T-helper 17 cell (primary cell): ENCODE measurements around the gene PYGO2. TPM values are rescaled to one million over a fixed set of nuclear protein-coding genes. Genes with fewer than 3 reads are reported as not detected.
A peak's percentile ranks its signal among the peaks of the same experiment; 100 is the strongest.

ENCODE experiments used
- ATAC-seq: fragments of 150-1000 bp; cut with Tn5 transposase; 2 replicates; pipeline ENCODE4 v1.10.0; 2021; ENCODE audit warnings: mild to moderate bottlenecking, moderate library complexity
- DNase-seq, 3 donors: peaks; one replicate each; pipeline versions ENCODE4 v3.0.0 to v3.0.0-alpha.2; 2020 to 2021
- H3K9me3 ChIP-seq: one replicate; pipeline ENCODE4 v1.7.0; 2013; ENCODE audit warnings: low read length, mild to moderate bottlenecking; ENCODE audit not compliant: control insufficient read depth, poor library complexity, severe bottlenecking
- H3K27ac Mint-ChIP-seq: one replicate; pipeline ENCODE4 v1.8.0; 2022; ENCODE audit warnings: mild to moderate bottlenecking, moderate library complexity, mixed read lengths
- H3K27me3 Mint-ChIP-seq: one replicate; pipeline ENCODE4 v1.8.0; 2022; ENCODE audit warnings: mixed read lengths
- H3K36me3 Mint-ChIP-seq: one replicate; pipeline ENCODE4 v1.8.0; 2022; ENCODE audit warnings: low read depth, mixed read lengths
- H3K4me1 Mint-ChIP-seq: one replicate; pipeline ENCODE4 v1.8.0; 2022; ENCODE audit warnings: mild to moderate bottlenecking, mixed read lengths
- H3K4me3 Mint-ChIP-seq: one replicate; pipeline ENCODE4 v1.8.0; 2022; ENCODE audit warnings: mild to moderate bottlenecking, moderate library complexity, mixed read lengths
- total RNA-seq, 4 donors: library from RNA in 2 of 4; stranded (reverse) in 2 of 4; gene quantifications; one replicate each; pipeline ENCODE4 v1.2.3 and lab custom pipeline; 2022 to 2026

Gene PYGO2
- total RNA-seq, 2 donors from 2014 or later = 34.7 to 45.1 TPM

- no peaks in the 10 kb centered on the region for H3K9me3 ChIP-seq
- Mint-ChIP-seq H3K4me1 (peaks cover 58% of the 10 kb centered on the region), H3K4me3 (peak within 1 kb of the TSS; percentile 99), H3K27ac (peak within 1 kb of the TSS; percentile 100), H3K36me3 (peaks cover 2% of the 10 kb centered on the region), H3K27me3 (no peaks in the 10 kb centered on the region)
- DNase-seq (peak; percentile 87 to 89 (median 89)), ATAC-seq (peak; percentile 80)
These were observed 25.0 kb downstream of the PYGO2 start, which contains the start of gene PMVK for GRCh38 chr1:154936555-154937084. TSS of gene PMVK (minus strand) at chr1:154936719. CDS start at chr1:154936685, 34 bp downstream.

- DNase-seq = no peak
- H3K4me1 Mint-ChIP-seq = peaks cover 51% of the 10 kb centered on the region
- H3K9me3 ChIP-seq = no peaks in the 10 kb centered on the region
- peaks cover 2% of the 10 kb centered on the region for H3K36me3 Mint-ChIP-seq
- peak; percentile 0 for ATAC-seq
- H3K27ac Mint-ChIP-seq = peak overlapping the region; percentile 100
- H3K27me3 Mint-ChIP-seq = no peaks in the 10 kb centered on the region
- peak overlapping the region; percentile 99 for H3K4me3 Mint-ChIP-seq
These were observed 25.6 kb downstream of the PYGO2 start for GRCh38 chr1:154935749-154936554.

- Mint-ChIP-seq H3K4me3 (peak overlapping the region; percentile 31), H3K4me1 (peaks cover 41% of the 10 kb centered on the region), H3K36me3 (peaks cover 2% of the 10 kb centered on the region), H3K27me3 (no peaks in the 10 kb centered on the region), H3K27ac (peak overlapping the region; percentile 100)
- ATAC-seq (no peak), DNase-seq (no peak)
- no peaks in the 10 kb centered on the region for H3K9me3 ChIP-seq
These were observed 27.1 kb downstream of the PYGO2 start for GRCh38 chr1:154934358-154934948.

- no peaks in the 10 kb centered on the region for H3K9me3 ChIP-seq
- Mint-ChIP-seq H3K27me3 (no peaks in the 10 kb centered on the region), H3K4me1 (peaks cover 27% of the 10 kb centered on the region), H3K4me3 (no peak overlapping the region), H3K27ac (peak overlapping the region; percentile 72), H3K36me3 (peaks cover 9% of the 10 kb centered on the region)
- no peak for ATAC-seq
- no peak for DNase-seq
These were observed 29.6 kb downstream of the PYGO2 start for GRCh38 chr1:154931940-154932487.

- DNase-seq (no peak), ATAC-seq (no peak)
- Mint-ChIP-seq H3K4me1 (peaks cover 27% of the 10 kb centered on the region), H3K27ac (peak overlapping the region; percentile 88), H3K4me3 (no peak overlapping the region), H3K36me3 (peaks cover 7% of the 10 kb centered on the region), H3K27me3 (no peaks in the 10 kb centered on the region)
- H3K9me3 ChIP-seq = no peaks in the 10 kb centered on the region
These were observed 35.4 kb downstream of the PYGO2 start for GRCh38 chr1:154926201-154926600.

- Mint-ChIP-seq H3K4me1 (peaks cover 27% of the 10 kb centered on the region), H3K4me3 (no peak overlapping the region), H3K36me3 (peaks cover 7% of the 10 kb centered on the region)
These were observed 36.0 kb downstream of the PYGO2 start for GRCh38 chr1:154925335-154926170.

GRCh38 chr1:154923695-154924094 is 37.9 kb downstream of the PYGO2 start:
- no peak for ATAC-seq
- Mint-ChIP-seq H3K27me3 (no peaks in the 10 kb centered on the region), H3K27ac (no peak overlapping the region), H3K36me3 (peaks cover 7% of the 10 kb centered on the region), H3K4me1 (peaks cover 27% of the 10 kb centered on the region), H3K4me3 (no peak overlapping the region)
- no peaks in the 10 kb centered on the region for H3K9me3 ChIP-seq
- DNase-seq = no peak

More at GRCh38 chr1:154925335-154926170, 36.0 kb downstream of the PYGO2 start:
- no peaks in the 10 kb centered on the region for H3K9me3 ChIP-seq
- ATAC-seq (peak; percentile 57), DNase-seq (no peak)
- H3K27me3 Mint-ChIP-seq = no peaks in the 10 kb centered on the region
- peak overlapping the region; percentile 88 for H3K27ac Mint-ChIP-seq

GRCh38 chr1:154913273-154913672 is 48.3 kb downstream of the PYGO2 start:
- Mint-ChIP-seq H3K27me3 (no peaks in the 10 kb centered on the region), H3K27ac (no peak overlapping the region), H3K4me1 (peaks cover 4% of the 10 kb centered on the region), H3K4me3 (no peak overlapping the region), H3K36me3 (peaks cover 5% of the 10 kb centered on the region)
- DNase-seq = no peak
- H3K9me3 ChIP-seq = no peaks in the 10 kb centered on the region
- no peak for ATAC-seq

GRCh38 chr1:154912755-154913154 is 48.8 kb downstream of the PYGO2 start:
- Mint-ChIP-seq H3K4me3 (no peak overlapping the region), H3K36me3 (peaks cover 5% of the 10 kb centered on the region), H3K4me1 (peaks cover 4% of the 10 kb centered on the region), H3K27ac (no peak overlapping the region), H3K27me3 (no peaks in the 10 kb centered on the region)
- DNase-seq (no peak), ATAC-seq (no peak)
- H3K9me3 ChIP-seq = no peaks in the 10 kb centered on the region

GRCh38 chr1:154911691-154912550 is 49.7 kb downstream of the PYGO2 start:
- Mint-ChIP-seq H3K4me3 (peak overlapping the region; percentile 15), H3K36me3 (peaks cover 5% of the 10 kb centered on the region), H3K27me3 (no peaks in the 10 kb centered on the region), H3K27ac (peak overlapping the region; percentile 14), H3K4me1 (peaks cover 4% of the 10 kb centered on the region)
- H3K9me3 ChIP-seq = no peaks in the 10 kb centered on the region
- ATAC-seq (no peak), DNase-seq (no peak)

GRCh38 chr1:154910851-154911250 is 50.7 kb downstream of the PYGO2 start:
- peaks cover 4% of the 10 kb centered on the region for H3K4me1 Mint-ChIP-seq
- no peak for DNase-seq
- no peaks in the 10 kb centered on the region for H3K27me3 Mint-ChIP-seq
- H3K9me3 ChIP-seq = no peaks in the 10 kb centered on the region
- no peak overlapping the region for H3K27ac Mint-ChIP-seq
- no peak for ATAC-seq
- peaks cover 5% of the 10 kb centered on the region for H3K36me3 Mint-ChIP-seq
- H3K4me3 Mint-ChIP-seq = no peak overlapping the region

GRCh38 chr1:154908937-154909336 is 52.6 kb downstream of the PYGO2 start:
- Mint-ChIP-seq H3K36me3 (peaks cover 5% of the 10 kb centered on the region), H3K27me3 (no peaks in the 10 kb centered on the region), H3K27ac (no peak overlapping the region), H3K4me1 (peaks cover 4% of the 10 kb centered on the region), H3K4me3 (no peak overlapping the region)
- no peaks in the 10 kb centered on the region for H3K9me3 ChIP-seq
- DNase-seq (no peak), ATAC-seq (no peak)
